ENCODE measurements around the gene TRIP13. TPM values are rescaled to one million over a fixed set of nuclear protein-coding genes. Genes with fewer than 3 reads are reported as not detected.

TRIP13 gene
- total RNA-seq, 4 donors from 2014 or later, result 1.1 to 1.7 (median 1.3) TPM; not detected in 1

- intact Hi-C loops (cut with DNase I), result no loop called here
- no peak for DNase-seq
- H3K36me3 ChIP-seq, result peaks cover 60 to 64% of the 10 kb centered on the region in 2 donors
- no peak overlapping the region for H3K4me3 ChIP-seq (replicated peaks in 1 of 3)
- WGBS, 2 donors, result 92 to 93% methylated on average over 12 of the region's 12 CpGs
- H3K27me3 ChIP-seq, result no peaks in the 10 kb centered on the region
- no peak overlapping the region for H3K27ac ChIP-seq
- no peaks in the 10 kb centered on the region for H3K4me1 ChIP-seq
- TF ChIP-seq POLR2A (IDR thresholded peaks at IDR 0.05), result no peak
- TF ChIP-seq, protein P1, sequence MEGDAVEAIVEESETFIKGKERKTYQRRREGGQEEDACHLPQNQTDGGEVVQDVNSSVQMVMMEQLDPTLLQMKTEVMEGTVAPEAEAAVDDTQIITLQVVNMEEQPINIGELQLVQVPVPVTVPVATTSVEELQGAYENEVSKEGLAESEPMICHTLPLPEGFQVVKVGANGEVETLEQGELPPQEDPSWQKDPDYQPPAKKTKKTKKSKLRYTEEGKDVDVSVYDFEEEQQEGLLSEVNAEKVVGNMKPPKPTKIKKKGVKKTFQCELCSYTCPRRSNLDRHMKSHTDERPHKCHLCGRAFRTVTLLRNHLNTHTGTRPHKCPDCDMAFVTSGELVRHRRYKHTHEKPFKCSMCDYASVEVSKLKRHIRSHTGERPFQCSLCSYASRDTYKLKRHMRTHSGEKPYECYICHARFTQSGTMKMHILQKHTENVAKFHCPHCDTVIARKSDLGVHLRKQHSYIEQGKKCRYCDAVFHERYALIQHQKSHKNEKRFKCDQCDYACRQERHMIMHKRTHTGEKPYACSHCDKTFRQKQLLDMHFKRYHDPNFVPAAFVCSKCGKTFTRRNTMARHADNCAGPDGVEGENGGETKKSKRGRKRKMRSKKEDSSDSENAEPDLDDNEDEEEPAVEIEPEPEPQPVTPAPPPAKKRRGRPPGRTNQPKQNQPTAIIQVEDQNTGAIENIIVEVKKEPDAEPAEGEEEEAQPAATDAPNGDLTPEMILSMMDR (IDR thresholded peaks at IDR 0.05), result no peak
- H3K9me3 ChIP-seq, result no peaks in the 10 kb centered on the region
Measured at GRCh38 chr5:881551-881935, 11.1 kb upstream of the TRIP13 start.

DNA sequence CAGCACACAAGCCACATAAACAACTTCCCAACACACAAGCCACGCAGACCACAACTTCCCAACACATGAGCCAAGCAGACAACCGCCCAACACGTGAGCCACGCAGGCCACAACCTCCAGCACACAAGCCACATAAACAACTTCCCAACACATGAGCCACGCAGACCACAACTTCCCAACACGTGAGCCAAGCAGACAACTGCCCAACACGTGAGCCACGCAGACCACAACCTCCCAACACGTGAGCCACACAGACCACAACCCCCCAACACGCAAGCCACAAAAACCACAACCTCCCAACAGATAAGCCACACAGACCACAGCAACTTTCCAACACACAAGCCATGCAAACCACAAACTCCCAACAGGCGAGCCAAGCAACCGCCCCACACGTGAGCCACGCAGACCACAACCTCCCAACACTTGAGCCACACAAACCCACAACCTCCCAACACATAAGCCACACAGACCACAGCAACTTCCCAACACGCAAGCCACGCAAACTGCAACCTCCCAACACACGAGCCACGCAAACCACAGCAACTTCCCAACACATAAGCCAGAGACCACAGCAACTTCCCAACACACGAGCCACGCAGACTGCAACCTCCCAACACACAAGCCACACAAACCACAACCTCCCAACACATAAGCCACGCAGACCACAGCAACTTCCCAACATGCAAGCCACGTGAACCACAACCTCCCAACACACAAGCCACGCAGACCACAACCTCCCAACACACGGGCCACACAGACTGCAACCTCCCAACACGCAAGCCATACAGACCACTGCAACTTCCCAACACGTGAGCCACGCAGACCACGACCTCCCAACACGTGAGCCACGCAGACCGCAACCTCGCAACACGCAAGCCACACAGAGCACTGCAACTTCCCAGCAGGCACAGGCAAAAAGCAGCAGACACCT lies 10.2 kb upstream of the TRIP13 start:
- H3K4me3 ChIP-seq (replicated peaks in 1 of 3), result no peak overlapping the region
- 91 to 95% methylated on average over 33 of the region's 33 CpGs for WGBS, 2 donors
- intact Hi-C loops (cut with DNase I), result no loop called here
- no peaks in the 10 kb centered on the region for H3K9me3 ChIP-seq
- peaks cover 61 to 62% of the 10 kb centered on the region in 2 donors for H3K36me3 ChIP-seq
- H3K27me3 ChIP-seq, result no peaks in the 10 kb centered on the region
- H3K27ac ChIP-seq, result no peak overlapping the region
- TF ChIP-seq POLR2A (IDR thresholded peaks at IDR 0.05), result no peak
- TF ChIP-seq, protein P1 (IDR thresholded peaks at IDR 0.05), result no peak
- no peaks in the 10 kb centered on the region for H3K4me1 ChIP-seq
- no peak for DNase-seq

DNA sequence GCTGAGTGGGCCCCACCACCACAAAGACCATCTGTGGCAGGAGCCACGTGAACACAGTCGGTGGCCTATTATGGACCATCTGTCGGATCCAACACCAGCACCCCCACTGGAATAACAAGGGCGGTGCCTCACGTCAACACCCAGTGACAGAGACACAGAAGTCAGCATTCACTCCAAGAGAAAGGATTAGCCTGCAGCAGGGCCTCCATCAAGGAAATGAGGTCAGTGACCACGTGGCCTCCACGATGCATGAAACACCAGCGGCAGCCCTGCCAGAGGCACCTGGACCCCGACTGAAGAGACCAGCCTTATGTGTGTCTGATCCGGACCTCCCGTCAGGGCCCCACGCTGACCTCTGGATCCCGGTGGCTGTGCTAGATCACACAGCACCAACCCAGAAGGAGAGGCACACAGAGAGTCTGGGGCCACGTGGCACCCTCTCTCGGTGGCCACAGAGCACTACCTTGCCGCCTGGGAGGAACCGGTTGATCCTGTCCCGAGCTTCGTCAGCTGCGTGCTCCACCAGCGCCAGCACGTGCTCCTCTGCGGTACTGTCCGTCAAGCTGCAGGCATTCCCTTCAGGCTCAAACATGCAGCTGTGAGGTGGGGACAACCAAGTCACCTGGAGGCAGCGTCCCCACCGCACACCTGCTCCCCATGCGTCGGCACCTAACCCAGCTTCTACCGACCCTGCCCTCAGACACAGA lies 9.1 kb upstream of the TRIP13 start:
- H3K4me3 ChIP-seq (replicated peaks in 1 of 3), result no peak overlapping the region
- H3K9me3 ChIP-seq, result no peaks in the 10 kb centered on the region
- intact Hi-C loops (cut with DNase I), result no loop called here
- H3K27me3 ChIP-seq, result no peaks in the 10 kb centered on the region
- WGBS, 2 donors, result 96 to 97% methylated on average over 18 to 25 of the region's 29 CpGs
- H3K36me3 ChIP-seq, result peaks cover 62 to 63% of the 10 kb centered on the region in 2 donors
- no peak for DNase-seq
- H3K27ac ChIP-seq, result no peak overlapping the region
- no peaks in the 10 kb centered on the region for H3K4me1 ChIP-seq
- TF ChIP-seq POLR2A (IDR thresholded peaks at IDR 0.05), result no peak
- TF ChIP-seq, protein P1 (IDR thresholded peaks at IDR 0.05), result no peak

DNA sequence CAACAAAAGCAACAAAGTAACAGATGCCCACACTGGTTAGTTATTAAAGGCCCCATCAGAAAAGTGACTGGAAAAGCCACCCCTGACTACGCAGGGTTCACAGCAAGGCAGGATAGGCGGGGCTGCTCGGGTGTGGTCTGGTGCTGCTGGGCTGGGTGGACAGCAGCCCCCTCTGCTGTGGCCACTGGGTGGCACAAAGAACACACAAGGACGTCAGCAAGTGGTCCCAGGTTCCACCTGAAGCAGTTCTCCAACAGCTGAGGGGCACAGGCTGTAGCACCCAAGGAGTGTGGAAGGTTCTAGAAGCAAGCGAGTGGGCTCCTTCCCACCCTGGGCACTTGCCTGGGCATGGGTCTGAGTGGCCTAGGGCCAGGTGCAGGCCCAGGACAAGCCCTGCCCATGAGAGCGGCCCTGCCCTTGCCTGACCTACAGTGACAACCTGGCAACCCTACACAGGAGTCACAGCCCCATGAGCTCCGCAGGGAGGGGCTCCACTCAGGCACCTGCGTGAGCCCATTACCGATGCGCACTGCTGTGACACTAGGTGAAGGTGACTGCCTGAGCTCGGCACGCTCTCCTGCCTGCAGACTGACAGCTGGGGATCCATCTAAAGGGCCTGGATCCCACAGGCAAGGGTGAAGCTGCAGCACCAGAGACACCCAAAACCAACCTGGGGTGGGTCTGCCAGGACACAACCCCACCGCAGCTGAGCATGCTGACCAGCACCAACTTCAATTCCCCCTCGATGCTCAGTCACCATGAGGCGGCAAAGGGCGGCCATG lies 8.1 kb upstream of the TRIP13 start:
- no peak for TF ChIP-seq POLR2A (IDR thresholded peaks at IDR 0.05)
- TF ChIP-seq, protein P1 (IDR thresholded peaks at IDR 0.05), result no peak
- DNase-seq, result no peak
- intact Hi-C loops (cut with DNase I), result no loop called here
- H3K27ac ChIP-seq, result no peak overlapping the region
- peaks cover 62 to 72% of the 10 kb centered on the region in 2 donors for H3K36me3 ChIP-seq
- 87 to 93% methylated on average over 11 of the region's 16 CpGs for WGBS, 2 donors
- no peak overlapping the region for H3K4me3 ChIP-seq (replicated peaks in 1 of 3)
- no peaks in the 10 kb centered on the region for H3K9me3 ChIP-seq
- H3K27me3 ChIP-seq, result no peaks in the 10 kb centered on the region
- H3K4me1 ChIP-seq, result no peaks in the 10 kb centered on the region

All from thyroid gland (tissue), 4 donors.